SK-N-MC (cell line): ENCODE results near the gene ANP32A.

Experiments
- EZH2 ChIP-seq: fragments of 200-600 bp; sonication (generic); IDR thresholded peaks from one replicate; pipeline ENCODE4 v1.6.1; 2017; ENCODE audit warnings: antibody characterized with exemption
- FOXP2 ChIP-seq: optimal IDR thresholded peaks from 2 replicates; pipeline ENCODE3; 2011; ENCODE audit warnings: mild to moderate bottlenecking, moderate library complexity; ENCODE audit not compliant: insufficient read depth; ENCODE audit errors: extremely low read length, control extremely low read depth
- POLR2AphosphoS5 ChIP-seq: IDR thresholded peaks from 2 replicates; pipeline ENCODE4 v1.6.1; 2012; ENCODE audit warnings: mild to moderate bottlenecking, low read depth, low read length, borderline replicate concordance

DNA sequence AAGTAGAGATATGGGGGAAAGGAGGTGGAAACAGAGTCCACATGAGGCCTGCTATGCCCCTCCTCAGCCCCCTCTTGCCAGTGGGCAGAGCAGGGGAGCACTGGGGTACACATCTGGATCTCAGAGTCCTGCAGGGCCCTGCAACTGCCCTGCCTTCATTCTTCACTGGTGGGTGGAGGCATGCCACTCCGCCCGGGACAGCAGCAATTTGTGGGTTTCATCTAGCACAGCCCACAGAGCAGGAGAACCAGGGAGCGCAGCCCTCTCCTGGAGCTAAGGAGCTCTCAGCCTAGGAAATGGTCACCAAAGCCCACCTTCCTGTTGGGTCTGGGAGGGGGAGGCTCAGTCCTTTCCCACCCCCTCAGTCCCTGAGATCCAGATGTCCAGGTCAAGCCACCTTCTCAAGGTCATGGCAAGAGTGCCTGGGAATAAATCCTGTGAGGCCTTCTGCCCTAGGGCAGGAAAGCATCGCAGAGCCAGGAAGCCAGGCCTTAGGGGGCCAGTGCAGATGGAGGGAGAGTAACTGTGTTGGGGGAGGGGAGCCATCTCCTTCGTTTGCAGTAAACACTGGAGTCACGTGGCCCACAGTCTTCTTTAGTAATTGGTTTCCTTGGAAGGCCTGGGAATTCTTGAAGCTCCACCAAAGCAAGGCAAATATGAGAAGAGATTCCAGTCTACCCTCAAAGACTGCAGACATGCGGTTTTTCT is 31.0 kb downstream of the ANP32A start:
- no peak for TF ChIP-seq FOXP2
- no peak for TF ChIP-seq POLR2AphosphoS5
- no peak for TF ChIP-seq EZH2
